A673 (cell line): ENCODE measurements around the gene TEAD3.

ENCODE experiments used
- CTCF ChIP-seq: fragments of 300-800, 200-600 bp; sonication (generic); conservative IDR thresholded peaks from 2 replicates; pipeline ENCODE4 v1.5.1; 2017; ENCODE audit warnings: low read depth, mild to moderate bottlenecking, antibody characterized with exemption, low read length, moderate library complexity, mixed read lengths
- EZH2 ChIP-seq: fragments of 200-600 bp; sonication (generic); IDR thresholded peaks from 2 replicates; pipeline ENCODE4 v1.6.1; 2017; ENCODE audit warnings: borderline replicate concordance, low read depth, mild to moderate bottlenecking, mixed read lengths, antibody characterized with exemption, low read length; ENCODE audit not compliant: poor library complexity, severe bottlenecking

GRCh38 chr6:35510916-35511561 is 14.2 kb upstream of the TEAD3 start:
- TF ChIP-seq CTCF (no peak), EZH2 (no peak)
